Lower leg skin (tissue), 3 donors: ENCODE measurements around the gene STK4.

Experiments used
- CTCF ChIP-seq, 3 donors: fragments of 450-650 bp; IDR thresholded peaks; one replicate each; pipeline ENCODE4 v1.5.1; 2016; ENCODE audit warnings: antibody characterized with exemption in 3 of 3, mild to moderate bottlenecking in 3 of 3, moderate library complexity in 2 of 3
- POLR2A ChIP-seq, 2 donors: fragments of 450-650 bp; IDR thresholded peaks; one replicate each; pipeline ENCODE4 v1.6.1; 2016 to 2017; ENCODE audit warnings: antibody characterized with exemption in 2 of 2, mild to moderate bottlenecking in 1 of 2, moderate library complexity in 1 of 2

GRCh38 chr20:45049438-45049837, 83.1 kb downstream of the STK4 start:
- TF ChIP-seq CTCF (IDR thresholded peaks at IDR 0.05): no peak
- TF ChIP-seq POLR2A (IDR thresholded peaks at IDR 0.05): no peak
